C4-2B (cell line): Measurements from ENCODE around the gene PDGFD.

Experiments used
- ZFX ChIP-seq: fragments of 450-650 bp; IDR thresholded peaks from 2 replicates; pipeline ENCODE4 v1.6.1; 2017
- TF ChIP-seq, protein P1 (sequence below): fragments of 450-650 bp; conservative IDR thresholded peaks from 2 replicates; pipeline ENCODE4 v1.5.1; 2017; ENCODE audit warnings: mild to moderate bottlenecking

- TF ChIP-seq, protein P1, sequence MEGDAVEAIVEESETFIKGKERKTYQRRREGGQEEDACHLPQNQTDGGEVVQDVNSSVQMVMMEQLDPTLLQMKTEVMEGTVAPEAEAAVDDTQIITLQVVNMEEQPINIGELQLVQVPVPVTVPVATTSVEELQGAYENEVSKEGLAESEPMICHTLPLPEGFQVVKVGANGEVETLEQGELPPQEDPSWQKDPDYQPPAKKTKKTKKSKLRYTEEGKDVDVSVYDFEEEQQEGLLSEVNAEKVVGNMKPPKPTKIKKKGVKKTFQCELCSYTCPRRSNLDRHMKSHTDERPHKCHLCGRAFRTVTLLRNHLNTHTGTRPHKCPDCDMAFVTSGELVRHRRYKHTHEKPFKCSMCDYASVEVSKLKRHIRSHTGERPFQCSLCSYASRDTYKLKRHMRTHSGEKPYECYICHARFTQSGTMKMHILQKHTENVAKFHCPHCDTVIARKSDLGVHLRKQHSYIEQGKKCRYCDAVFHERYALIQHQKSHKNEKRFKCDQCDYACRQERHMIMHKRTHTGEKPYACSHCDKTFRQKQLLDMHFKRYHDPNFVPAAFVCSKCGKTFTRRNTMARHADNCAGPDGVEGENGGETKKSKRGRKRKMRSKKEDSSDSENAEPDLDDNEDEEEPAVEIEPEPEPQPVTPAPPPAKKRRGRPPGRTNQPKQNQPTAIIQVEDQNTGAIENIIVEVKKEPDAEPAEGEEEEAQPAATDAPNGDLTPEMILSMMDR: no peak
- TF ChIP-seq ZFX: no peak
Measured at GRCh38 chr11:103980108-103980507, 183.8 kb downstream of the PDGFD start.
